Anterior cingulate cortex (tissue), 58 donors: ENCODE results near the gene DHTKD1.
"Not testable (repeated sequence)": the region's sequence is repeated elsewhere in the genome, so short reads cannot be mapped to it uniquely, and the experiment has no call there.

Source experiments
- DNase-seq, 58 donors: peaks; one replicate each; lab custom pipeline; 2025; lab: John Stamatoyannopoulos, UW

DHTKD1 gene

GRCh38 chr10:12130237-12130872 is 61.6 kb downstream of the DHTKD1 start:
- DNase-seq, result peak in 30 of 58 donors; percentile 1 to 67 (median 14)

GRCh38 chr10:12135631-12136030 is 66.9 kb downstream of the DHTKD1 start:
- no peak for DNase-seq

GRCh38 chr10:12140038-12140437 is 71.3 kb downstream of the DHTKD1 start:
- DNase-seq, result no peak

GRCh38 chr10:12144538-12144937 is 75.8 kb downstream of the DHTKD1 start:
- DNase-seq, result no peak

GRCh38 chr10:12150163-12150562 is 81.4 kb downstream of the DHTKD1 start:
- DNase-seq, result no peak

- DNase-seq, result no peak
Measured at GRCh38 chr10:12154516-12154915, 85.8 kb downstream of the DHTKD1 start.

GRCh38 chr10:12156367-12157123 is 87.8 kb downstream of the DHTKD1 start:
- DNase-seq, result no peak

- DNase-seq, result no peak
Measured at GRCh38 chr10:12158111-12158510, 89.4 kb downstream of the DHTKD1 start.

GRCh38 chr10:12160664-12161063 is 91.9 kb downstream of the DHTKD1 start:
- no peak for DNase-seq

GRCh38 chr10:12162927-12163326 is 94.2 kb downstream of the DHTKD1 start:
- DNase-seq, result no peak

- no peak for DNase-seq
Measured at GRCh38 chr10:12164085-12164484, 95.3 kb downstream of the DHTKD1 start.

GRCh38 chr10:12165036-12165435 is 96.3 kb downstream of the DHTKD1 start:
- DNase-seq, result no peak

GRCh38 chr10:12165999-12166775 is 97.4 kb downstream of the DHTKD1 start:
- DNase-seq, result no peak

- DNase-seq, result not testable (repeated sequence)
Measured at GRCh38 chr10:12171512-12171911, 102.8 kb downstream of the DHTKD1 start.
